ENCODE data around the gene HES7. TPM values are rescaled to one million over a fixed set of nuclear protein-coding genes. Genes with fewer than 3 reads are reported as not detected.
A peak's percentile ranks its signal among the peaks of the same experiment; 100 is the strongest.

The HES7 gene
- total RNA-seq, 4 donors from 2014 or later = 0.89 to 0.94 TPM; not detected in 2

DNA sequence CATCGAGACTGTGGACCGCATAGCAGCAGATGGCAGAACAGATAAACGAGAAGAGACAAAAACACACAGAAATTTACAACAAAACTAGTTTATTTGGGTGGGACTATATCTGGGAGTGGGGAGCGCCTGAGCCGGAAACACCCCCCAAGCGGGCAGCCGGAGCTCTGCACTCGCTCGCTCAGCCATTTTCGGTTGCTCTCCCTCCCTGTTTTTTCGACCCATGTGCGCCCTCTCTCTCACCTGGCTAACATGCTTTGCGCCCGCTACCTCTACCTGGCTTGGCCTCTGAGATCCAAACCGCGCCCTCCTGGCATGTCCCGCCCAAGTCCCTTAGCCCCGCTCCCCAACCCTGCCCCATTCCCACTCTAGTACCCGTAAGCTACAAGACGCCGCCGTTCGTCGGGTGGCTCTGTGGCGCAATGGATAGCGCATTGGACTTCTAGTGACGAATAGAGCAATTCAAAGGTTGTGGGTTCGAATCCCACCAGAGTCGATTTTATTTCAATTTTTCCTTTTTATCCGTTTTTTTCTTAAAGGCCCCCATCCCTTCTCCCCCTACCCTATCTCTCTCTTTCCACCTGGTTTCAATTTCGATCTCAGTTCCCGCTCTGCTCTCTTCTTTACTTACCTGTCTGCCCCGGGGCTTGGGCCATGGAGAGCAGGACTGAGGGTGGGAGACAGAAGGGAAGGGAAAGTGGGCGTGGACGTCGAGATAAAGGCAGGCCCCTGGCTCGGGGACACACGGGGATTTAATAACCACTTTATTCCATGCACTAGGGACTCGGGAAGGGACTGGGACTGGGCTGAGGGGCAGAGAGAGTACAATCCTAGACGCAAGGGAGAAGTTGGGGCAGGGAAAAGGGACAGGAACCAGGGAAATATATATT, 3.1 kb downstream of the HES7 start:
- Histone ChIP-seq H3K27me3 (peaks cover 78% of the 10 kb centered on the region), H3K9me3 (no peaks in the 10 kb centered on the region), H3K27ac (peak overlapping the region in 3 of 4 donors; percentile 76 to 81 (median 79)), H3K4me1 (peaks cover 2 to 80% (median 68%) of the 10 kb centered on the region in 3 donors), H3K4me3 (peak overlapping the region in 1 of 2 donors; percentile 75), H3K36me3 (no peaks in the 10 kb centered on the region)
- WGBS, 2 donors (ENCODE audit: low coverage in 1 of 2) = 1% methylated on average over 34 to 35 of the region's 40 CpGs
- TF ChIP-seq, protein P1, sequence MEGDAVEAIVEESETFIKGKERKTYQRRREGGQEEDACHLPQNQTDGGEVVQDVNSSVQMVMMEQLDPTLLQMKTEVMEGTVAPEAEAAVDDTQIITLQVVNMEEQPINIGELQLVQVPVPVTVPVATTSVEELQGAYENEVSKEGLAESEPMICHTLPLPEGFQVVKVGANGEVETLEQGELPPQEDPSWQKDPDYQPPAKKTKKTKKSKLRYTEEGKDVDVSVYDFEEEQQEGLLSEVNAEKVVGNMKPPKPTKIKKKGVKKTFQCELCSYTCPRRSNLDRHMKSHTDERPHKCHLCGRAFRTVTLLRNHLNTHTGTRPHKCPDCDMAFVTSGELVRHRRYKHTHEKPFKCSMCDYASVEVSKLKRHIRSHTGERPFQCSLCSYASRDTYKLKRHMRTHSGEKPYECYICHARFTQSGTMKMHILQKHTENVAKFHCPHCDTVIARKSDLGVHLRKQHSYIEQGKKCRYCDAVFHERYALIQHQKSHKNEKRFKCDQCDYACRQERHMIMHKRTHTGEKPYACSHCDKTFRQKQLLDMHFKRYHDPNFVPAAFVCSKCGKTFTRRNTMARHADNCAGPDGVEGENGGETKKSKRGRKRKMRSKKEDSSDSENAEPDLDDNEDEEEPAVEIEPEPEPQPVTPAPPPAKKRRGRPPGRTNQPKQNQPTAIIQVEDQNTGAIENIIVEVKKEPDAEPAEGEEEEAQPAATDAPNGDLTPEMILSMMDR (IDR thresholded peaks at IDR 0.05) = peak in 3 of 4 experiments; percentile 11 to 31 (median 15)
- TF ChIP-seq POLR2AphosphoS5 (IDR thresholded peaks at IDR 0.05) = no peak
- no peak for ATAC-seq

DNA sequence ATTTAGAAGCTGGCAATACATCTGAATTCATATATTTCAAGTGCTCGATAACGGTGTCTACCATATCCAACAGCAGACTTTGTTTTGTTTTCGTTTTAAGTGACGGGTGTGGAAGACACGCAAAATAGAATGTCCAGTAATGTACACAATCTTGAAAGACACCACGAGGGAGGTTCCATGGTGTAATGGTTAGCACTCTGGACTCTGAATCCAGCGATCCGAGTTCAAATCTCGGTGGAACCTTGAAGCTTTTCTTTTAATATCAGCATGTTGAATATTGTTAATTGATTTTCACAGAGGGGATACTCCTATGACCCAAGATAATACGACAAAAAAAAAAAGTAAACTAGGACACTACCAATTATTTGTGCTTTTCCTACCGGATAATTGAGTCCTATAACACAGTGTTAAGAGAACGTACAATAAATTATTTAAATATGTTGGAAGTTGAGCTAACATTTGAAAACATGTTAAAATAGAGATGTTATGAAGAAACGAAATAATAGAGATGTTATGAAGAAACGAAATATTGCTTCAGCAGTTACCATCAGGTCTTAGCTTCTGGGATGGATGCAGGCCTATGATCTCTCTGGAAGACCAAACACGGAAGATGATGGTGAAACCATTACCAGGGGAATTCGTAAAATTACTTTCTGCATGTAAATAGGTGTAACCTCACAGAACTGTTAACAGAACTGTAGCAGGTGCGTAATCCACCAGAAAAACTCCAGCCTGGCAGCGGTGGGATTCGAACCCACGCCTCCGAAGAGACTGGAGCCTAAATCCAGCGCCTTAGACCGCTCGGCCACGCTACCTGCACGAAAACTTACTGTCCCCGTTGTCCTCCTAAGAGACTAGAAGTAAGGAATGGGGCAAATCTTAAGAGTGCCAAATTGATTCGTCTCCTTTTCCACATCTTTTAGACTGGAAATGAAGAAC, 4.1 kb downstream of the HES7 start:
- Histone ChIP-seq H3K27me3 (peaks cover 80% of the 10 kb centered on the region), H3K4me3 (peak overlapping the region; percentile 34 to 75), H3K4me1 (peaks cover 2 to 71% (median 61%) of the 10 kb centered on the region in 3 donors), H3K36me3 (no peaks in the 10 kb centered on the region), H3K27ac (peak overlapping the region; percentile 31 to 81 (median 78)), H3K9me3 (no peaks in the 10 kb centered on the region)
- peak; percentile 23 for TF ChIP-seq POLR2AphosphoS5 (IDR thresholded peaks at IDR 0.05)
- TF ChIP-seq, protein P1 (IDR thresholded peaks at IDR 0.05) = no peak
- WGBS, 2 donors (ENCODE audit: low coverage in 1 of 2) = 1% methylated on average over 22 to 26 of the region's 28 CpGs
- peak; percentile 75 for ATAC-seq

DNA sequence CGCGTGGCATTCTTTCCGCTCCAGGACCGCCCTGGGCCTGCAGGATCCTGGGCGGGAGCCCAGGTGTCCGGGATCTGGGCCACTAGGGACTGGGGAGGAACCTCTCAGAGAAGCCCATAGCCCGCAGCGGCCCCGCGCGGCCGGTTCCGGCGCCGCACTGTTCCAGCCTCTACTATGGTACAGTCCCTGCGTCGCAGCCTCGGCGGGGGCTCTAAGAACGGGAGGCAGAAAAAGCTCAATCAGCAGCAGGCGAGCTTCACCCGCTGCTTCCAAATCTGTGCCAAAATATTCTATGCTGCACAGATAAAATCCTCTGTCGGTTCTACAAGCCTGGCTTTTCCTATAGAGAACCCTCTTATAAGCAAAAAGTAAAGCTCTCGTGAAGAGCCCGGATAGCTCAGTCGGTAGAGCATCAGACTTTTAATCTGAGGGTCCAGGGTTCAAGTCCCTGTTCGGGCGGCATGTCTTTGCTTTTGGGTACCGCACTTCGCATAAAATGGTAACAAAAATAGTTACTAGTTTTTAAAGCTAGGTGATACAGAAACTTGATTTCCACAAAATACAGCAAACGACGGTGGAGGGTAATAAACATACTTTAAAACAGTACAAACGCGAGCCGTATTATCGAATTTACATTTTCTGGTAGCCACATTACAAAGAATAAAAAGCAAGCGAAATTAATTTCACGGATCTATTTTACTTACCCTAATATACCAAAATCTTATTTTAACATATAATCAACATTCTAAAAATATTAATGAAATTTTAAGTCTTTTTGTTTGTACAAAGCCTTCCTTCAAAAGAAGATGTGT, 4.9 kb downstream of the HES7 start:
- H3K27me3 ChIP-seq = peaks cover 80% of the 10 kb centered on the region
- 0 to 1% methylated on average over 8 to 16 of the region's 38 CpGs for WGBS, 2 donors (ENCODE audit: low coverage in 1 of 2)
- H3K27ac ChIP-seq = peak overlapping the region; percentile 31 to 81 (median 78)
- H3K4me3 ChIP-seq = peak overlapping the region; percentile 34 to 62
- ATAC-seq = peak; percentile 86
- no peaks in the 10 kb centered on the region for H3K36me3 ChIP-seq
- TF ChIP-seq, protein P1 (IDR thresholded peaks at IDR 0.05) = peak in 3 of 4 experiments; percentile 87 to 98 (median 88)
- TF ChIP-seq POLR2A (IDR thresholded peaks at IDR 0.05) = no peak
- peaks cover 2 to 62% (median 52%) of the 10 kb centered on the region in 3 donors for H3K4me1 ChIP-seq
- no peaks in the 10 kb centered on the region for H3K9me3 ChIP-seq

DNA sequence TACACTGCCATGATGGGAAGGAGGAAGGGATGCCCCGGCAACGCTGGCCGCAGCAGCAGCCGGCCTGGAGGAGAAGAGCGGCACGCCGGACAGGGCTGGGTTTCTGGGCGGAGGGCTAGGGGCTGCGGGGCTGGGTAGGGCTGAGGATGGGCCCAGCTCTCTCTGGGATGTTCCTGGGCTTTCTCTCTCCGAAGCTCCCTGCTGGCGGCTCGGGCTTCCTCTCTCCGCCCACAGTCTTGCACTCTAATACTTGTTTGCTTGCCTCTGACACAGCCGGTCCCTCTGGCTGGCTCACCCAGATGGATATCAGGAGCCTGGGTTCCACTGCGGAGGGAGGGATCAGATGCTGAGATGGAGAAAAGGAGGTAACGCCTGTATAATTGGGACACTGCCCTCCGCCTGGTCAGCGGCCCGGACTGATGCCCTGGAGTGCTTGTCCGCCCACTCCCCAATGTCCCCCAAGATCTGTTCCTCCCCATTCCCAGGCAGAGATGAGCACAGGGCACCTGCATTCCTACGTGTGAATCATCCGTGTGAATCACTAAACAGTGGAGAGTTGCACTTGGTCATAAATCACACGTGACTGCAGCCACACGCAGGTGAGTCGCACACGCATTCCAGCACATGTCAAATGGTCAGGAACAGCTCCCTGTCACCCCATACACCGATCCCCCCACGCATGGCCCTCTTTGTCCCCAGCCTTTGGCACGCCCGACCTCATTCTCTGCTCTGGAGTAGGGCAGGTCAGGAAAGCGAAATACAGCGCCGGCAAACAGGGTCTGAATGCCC, 5.7 kb downstream of the HES7 start, which contains the start of gene ALOXE3:
Gene ALOXE3, minus strand, starts transcription at position 535 of the 789 bp plus-strand sequence. Its CDS starts 524 bp downstream, at position 11.
- peaks cover 80% of the 10 kb centered on the region for H3K27me3 ChIP-seq
- H3K9me3 ChIP-seq = no peaks in the 10 kb centered on the region
- H3K4me3 ChIP-seq = peak within 1 kb of the TSS; percentile 34 to 62
- WGBS, 2 donors (ENCODE audit: low coverage in 1 of 2) = 0 to 2% methylated on average over 6 to 9 of the region's 33 CpGs
- peaks cover 2 to 54% (median 44%) of the 10 kb centered on the region in 3 donors for H3K4me1 ChIP-seq
- peak; percentile 16 for ATAC-seq
- no peak for TF ChIP-seq EP300 (IDR thresholded peaks at IDR 0.05)
- TF ChIP-seq, protein P1 (IDR thresholded peaks at IDR 0.05) = no peak
- TF ChIP-seq POLR2AphosphoS5 (IDR thresholded peaks at IDR 0.05) = no peak
- H3K36me3 ChIP-seq = no peaks in the 10 kb centered on the region
- peak within 1 kb of the TSS; percentile 31 to 81 (median 78) for H3K27ac ChIP-seq

All from gastroesophageal sphincter (tissue), 4 donors.